H1 (cell line): ENCODE data around the gene ENPP6. TPM values are rescaled to one million over a fixed set of nuclear protein-coding genes. Genes with fewer than 3 reads are reported as not detected.

Experiments used
- BRCA1 ChIP-seq: IDR thresholded peaks from 2 replicates; pipeline ENCODE4 v1.6.1; 2012; ENCODE audit warnings: low read depth, low read length, improper control_type of control experiment
- RBBP5 ChIP-seq: IDR thresholded peaks from 2 replicates; pipeline ENCODE4 v1.7.1; 2012; ENCODE audit warnings: low read depth, mild to moderate bottlenecking, inconsistent platforms, low read length, moderate library complexity, borderline replicate concordance
- SIN3A ChIP-seq, 2 experiments: IDR thresholded peaks in 1 of 2; conservative IDR thresholded peaks in 1 of 2; 2 replicates each; pipeline ENCODE4 v1.6.1; 2011 to 2012; ENCODE audit warnings: low read length in 2 of 2, improper control_type of control experiment in 1 of 2, low read depth in 1 of 2, mild to moderate bottlenecking in 1 of 2
- polyA plus RNA-seq, 7 experiments: library from polyadenylated mRNA; depleted of rRNA in 3 of 7; stranded (reverse) in 5 of 7; unstranded in 2 of 7; fragments of >200 nt in 5 of 7; fragments of 200-250 nt in 2 of 7; gene quantifications; 1 replicate in 5 of 7; 2 replicates in 1 of 7; 4 replicates in 1 of 7; pipeline versions ENCODE4 v1.2.1 to v1.2.3, GENCODE V29; 2011 to 2013; ENCODE audit warnings: missing spikeins in 2 of 7, mixed read lengths in 2 of 7
- total RNA-seq: library from RNA; stranded (reverse); fragmentation: NEBNext Ultra II Directional; extraction: Animal tissue kit (Norgen Biotek cat#: 25700); gene quantifications from 2 replicates; pipeline ENCODE4 v1.2.1, GENCODE V29; 2021
- TF ChIP-seq, protein P1 (sequence below): IDR thresholded peaks from 2 replicates; pipeline ENCODE4 v1.6.1; 2012; ENCODE audit warnings: inconsistent platforms

The ENPP6 gene
- total and polyA plus RNA-seq, 2 of the 8 experiments (the other 6 are each of a cell fraction or from before 2014, with no cell fraction given): 0.11 to 0.20 TPM

GRCh38 chr4:184263461-184263860, 45.8 kb upstream of the ENPP6 start (continued):
- TF ChIP-seq SIN3A (conservative IDR thresholded peaks at IDR 0.05 in 1 of 2, IDR thresholded peaks at IDR 0.05 in 1 of 2; ENCODE audit: low read depth in 1 of 2, low read length in 2 of 2) (no peak), BRCA1 (no peak), RBBP5 (no peak)
- TF ChIP-seq, protein P1, sequence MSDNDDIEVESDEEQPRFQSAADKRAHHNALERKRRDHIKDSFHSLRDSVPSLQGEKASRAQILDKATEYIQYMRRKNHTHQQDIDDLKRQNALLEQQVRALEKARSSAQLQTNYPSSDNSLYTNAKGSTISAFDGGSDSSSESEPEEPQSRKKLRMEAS: no peak
